Measurements from ENCODE around the gene NDEL1. TPM values are rescaled to one million over a fixed set of nuclear protein-coding genes. Genes with fewer than 3 reads are reported as not detected.

The NDEL1 gene, protein sequence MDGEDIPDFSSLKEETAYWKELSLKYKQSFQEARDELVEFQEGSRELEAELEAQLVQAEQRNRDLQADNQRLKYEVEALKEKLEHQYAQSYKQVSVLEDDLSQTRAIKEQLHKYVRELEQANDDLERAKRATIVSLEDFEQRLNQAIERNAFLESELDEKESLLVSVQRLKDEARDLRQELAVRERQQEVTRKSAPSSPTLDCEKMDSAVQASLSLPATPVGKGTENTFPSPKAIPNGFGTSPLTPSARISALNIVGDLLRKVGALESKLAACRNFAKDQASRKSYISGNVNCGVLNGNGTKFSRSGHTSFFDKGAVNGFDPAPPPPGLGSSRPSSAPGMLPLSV
- total RNA-seq = 47.8 and 55.9 TPM in 2 replicates

DNA sequence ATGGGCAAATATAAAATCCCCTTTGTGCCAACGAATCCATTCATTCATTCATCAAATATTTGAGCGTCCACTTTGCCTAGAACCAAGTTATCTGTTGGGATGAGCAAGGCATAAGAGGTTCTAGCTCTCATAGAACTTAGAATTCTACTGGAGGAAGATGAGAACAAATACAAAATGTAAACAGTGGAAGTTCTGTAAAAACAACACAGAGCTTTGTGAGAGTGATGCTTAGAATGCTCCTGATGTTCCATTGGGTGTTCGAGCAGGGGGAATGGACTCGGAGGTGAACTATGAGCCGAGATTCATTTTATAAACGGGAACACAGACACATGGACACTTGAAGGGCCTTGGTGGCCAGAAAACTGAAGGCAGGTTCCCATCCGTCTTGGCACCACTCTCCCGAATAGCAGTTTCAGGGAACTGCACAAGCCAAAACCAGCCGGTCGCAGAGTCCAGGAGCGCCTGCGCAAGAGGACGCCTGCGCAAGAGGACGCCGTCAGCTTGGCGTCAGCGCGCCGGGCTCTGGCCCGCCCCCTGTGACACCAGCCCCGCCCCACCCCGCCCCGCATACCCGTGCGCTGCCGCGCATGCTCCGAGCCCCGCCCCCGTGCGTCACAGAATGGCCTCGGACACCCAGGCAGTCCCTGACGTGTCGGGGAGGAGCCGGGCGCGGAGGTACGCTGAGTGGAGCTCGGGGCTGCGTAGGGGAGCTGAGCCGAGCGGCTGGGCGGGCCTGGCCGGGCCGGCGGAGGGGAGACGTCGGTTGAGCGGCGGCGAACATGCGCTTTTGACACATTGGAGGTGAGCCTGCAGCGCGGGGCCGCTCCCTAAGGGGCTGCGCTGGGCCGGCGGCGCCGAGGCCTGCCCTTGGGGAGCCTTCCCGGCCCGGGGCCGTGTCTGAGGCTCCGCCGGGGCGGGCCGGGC, at the start of gene NDEL1:
Gene NDEL1, plus strand, starts transcription at position 640 of the 924 bp plus-strand sequence. CDS start 8,388 bp downstream, outside the sequence.

GRCh38 chr17:8397636-8398035, 38.0 kb upstream of the NDEL1 start, which contains the start of gene RNF222:
TSS of gene RNF222 (minus strand) at chr17:8397827. CDS start at chr17:8393461, 4,366 bp downstream.

Other genes starting within 250 kb of the NDEL1 start
- gene BORCS6, start 245.7 kb upstream of the NDEL1 start, total RNA-seq = 9.6 and 9.9 TPM in 2 replicates
- 1.7 and 30.4 TPM in 2 replicates for gene AURKB, start 225.3 kb upstream of the NDEL1 start, total RNA-seq
- gene CTC1, start 187.8 kb upstream of the NDEL1 start, total RNA-seq = 3.3 and 5.6 TPM in 2 replicates
- gene PFAS, start 186.6 kb upstream of the NDEL1 start, total RNA-seq = 14.6 and 28.8 TPM in 2 replicates
- gene RANGRF, start 147.2 kb upstream of the NDEL1 start, total RNA-seq = 10.0 and 10.4 TPM in 2 replicates
- gene SLC25A35, start 140.5 kb upstream of the NDEL1 start, total RNA-seq = 1.3 and 1.5 TPM in 2 replicates
- under 0.01 TPM in 1 of 2 replicates, not detected in the other for gene ARHGEF15, start 125.6 kb upstream of the NDEL1 start, total RNA-seq
- gene ODF4, start 96.0 kb upstream of the NDEL1 start, total RNA-seq = not detected in 2 replicates
- gene RPL26, start 52.7 kb upstream of the NDEL1 start, total RNA-seq = 1,897 and 3,622 TPM in 2 replicates
- not detected in 2 replicates for gene RNF222, start 38.1 kb upstream of the NDEL1 start, total RNA-seq
- gene MYH10, start 194.8 kb downstream of the NDEL1 start, total RNA-seq = 110 and 121 TPM in 2 replicates